Esophagus squamous epithelium (tissue), 4 donors: ENCODE results near the gene SPRED3.
"Not testable (repeated sequence)": the region's sequence is repeated elsewhere in the genome, so short reads cannot be mapped to it uniquely, and the experiment has no call there.

ENCODE experiments used
- POLR2A ChIP-seq, 4 donors: fragments of 450-650 bp; IDR thresholded peaks; one replicate each; pipeline ENCODE4 v1.6.1; 2017; ENCODE audit warnings: antibody characterized with exemption in 4 of 4, mild to moderate bottlenecking in 4 of 4, moderate library complexity in 3 of 4
- TF ChIP-seq, protein P1 (sequence below), 6 experiments: fragments of 450-650 bp in 4 of 6; fragments of 200-600 bp in 2 of 6; sonication (generic) in 2 of 6; IDR thresholded peaks; one replicate each; pipeline ENCODE4 v1.5.1; 2016 to 2019; ENCODE audit warnings: antibody characterized with exemption in 6 of 6, mild to moderate bottlenecking in 4 of 6, moderate library complexity in 4 of 6

DNA sequence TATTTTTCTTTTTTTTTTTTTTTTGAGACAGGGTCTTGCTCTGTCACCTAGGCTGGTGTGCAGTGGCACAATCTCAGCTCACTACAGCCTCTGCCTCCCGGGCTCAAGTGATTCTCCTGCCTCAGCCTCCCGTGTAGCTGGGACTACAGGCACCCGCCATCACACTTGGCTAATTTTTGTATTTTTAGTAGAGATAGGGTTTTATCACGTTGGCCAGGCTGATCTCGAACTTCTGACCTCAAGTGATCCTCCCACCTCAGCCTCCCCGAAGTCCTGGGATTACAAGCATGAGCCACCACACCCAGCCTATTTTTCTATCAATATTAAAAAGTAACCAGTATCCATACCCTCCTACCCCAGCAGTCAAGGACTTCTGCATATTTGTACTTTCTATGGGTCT is 21.9 kb downstream of the SPRED3 start:
- TF ChIP-seq, protein P1, sequence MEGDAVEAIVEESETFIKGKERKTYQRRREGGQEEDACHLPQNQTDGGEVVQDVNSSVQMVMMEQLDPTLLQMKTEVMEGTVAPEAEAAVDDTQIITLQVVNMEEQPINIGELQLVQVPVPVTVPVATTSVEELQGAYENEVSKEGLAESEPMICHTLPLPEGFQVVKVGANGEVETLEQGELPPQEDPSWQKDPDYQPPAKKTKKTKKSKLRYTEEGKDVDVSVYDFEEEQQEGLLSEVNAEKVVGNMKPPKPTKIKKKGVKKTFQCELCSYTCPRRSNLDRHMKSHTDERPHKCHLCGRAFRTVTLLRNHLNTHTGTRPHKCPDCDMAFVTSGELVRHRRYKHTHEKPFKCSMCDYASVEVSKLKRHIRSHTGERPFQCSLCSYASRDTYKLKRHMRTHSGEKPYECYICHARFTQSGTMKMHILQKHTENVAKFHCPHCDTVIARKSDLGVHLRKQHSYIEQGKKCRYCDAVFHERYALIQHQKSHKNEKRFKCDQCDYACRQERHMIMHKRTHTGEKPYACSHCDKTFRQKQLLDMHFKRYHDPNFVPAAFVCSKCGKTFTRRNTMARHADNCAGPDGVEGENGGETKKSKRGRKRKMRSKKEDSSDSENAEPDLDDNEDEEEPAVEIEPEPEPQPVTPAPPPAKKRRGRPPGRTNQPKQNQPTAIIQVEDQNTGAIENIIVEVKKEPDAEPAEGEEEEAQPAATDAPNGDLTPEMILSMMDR (IDR thresholded peaks at IDR 0.05), result not testable (repeated sequence)
- TF ChIP-seq POLR2A (IDR thresholded peaks at IDR 0.05), result not testable (repeated sequence)
